ENCODE data around the gene KRTAP10-11.
"Not testable (repeated sequence)": the region's sequence is repeated elsewhere in the genome, so short reads cannot be mapped to it uniquely, and the experiment has no call there.

The KRTAP10-11 gene

DNA sequence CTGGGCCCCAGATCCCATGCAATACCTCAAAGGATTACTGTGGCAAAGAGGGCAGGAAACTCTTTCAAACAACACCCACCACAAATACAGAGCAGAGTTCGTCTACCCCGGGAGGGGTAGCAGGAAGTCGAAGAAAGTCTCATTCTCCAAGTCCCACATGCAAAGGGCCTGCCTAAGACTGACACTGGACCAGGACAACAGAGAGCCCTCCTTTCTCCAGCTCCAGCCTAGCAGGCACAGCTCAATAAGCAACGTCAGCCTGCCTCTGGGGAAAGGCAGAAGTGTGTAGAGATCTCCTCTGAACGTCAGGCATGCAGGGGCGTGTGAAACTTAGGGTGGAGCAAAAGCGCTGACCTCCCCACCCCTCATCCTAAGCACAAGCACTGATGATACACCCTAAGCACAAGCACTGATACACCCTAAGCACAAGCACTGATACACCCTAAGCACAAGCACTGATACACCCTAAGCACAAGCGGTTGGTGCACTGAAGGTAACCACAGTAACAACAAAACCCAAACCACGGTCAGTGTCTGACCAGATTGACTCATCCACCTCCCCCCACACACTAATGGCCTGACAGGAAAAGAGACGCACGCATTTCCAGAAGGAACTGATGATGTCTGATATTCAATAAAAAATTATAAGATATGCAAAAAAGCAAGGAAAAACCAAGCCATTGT lies 12.8 kb downstream of the KRTAP10-11 start:
- FAIRE-seq (no peak), DNase-seq (ENCODE audit: insufficient read length) (no peak)
- no peak for TF ChIP-seq POLR2A (IDR thresholded peaks at IDR 0.05; ENCODE audit: low read depth, low read length)
- TF ChIP-seq TAF1 (IDR thresholded peaks at IDR 0.05; ENCODE audit: borderline replicate concordance, low read depth, low read length) = no peak
- no peak for TF ChIP-seq POLR2AphosphoS5 (IDR thresholded peaks at IDR 0.05; ENCODE audit: low read depth, low read length)

- not testable (repeated sequence) for FAIRE-seq; DNase-seq (ENCODE audit: insufficient read length)
Measured at GRCh38 chr21:44661567-44661966, 15.4 kb downstream of the KRTAP10-11 start.

- TF ChIP-seq TAF1 (IDR thresholded peaks at IDR 0.05; ENCODE audit: borderline replicate concordance, low read depth, low read length) = no peak
- TF ChIP-seq POLR2A (IDR thresholded peaks at IDR 0.05; ENCODE audit: low read depth, low read length) = no peak
- TF ChIP-seq POLR2AphosphoS5 (IDR thresholded peaks at IDR 0.05; ENCODE audit: low read depth, low read length) = no peak
- DNase-seq (ENCODE audit: insufficient read length) = no peak
- no peak for FAIRE-seq
Measured at GRCh38 chr21:44664691-44665090, 18.5 kb downstream of the KRTAP10-11 start.

GRCh38 chr21:44666401-44667320 lies 20.4 kb downstream of the KRTAP10-11 start, which contains the start of gene KRTAP12-2:
TSS of gene KRTAP12-2 (minus strand) at chr21:44666927. CDS start at chr21:44666886, 41 bp downstream.
- no peak for FAIRE-seq
- TF ChIP-seq POLR2AphosphoS5 (IDR thresholded peaks at IDR 0.05; ENCODE audit: low read depth, low read length) (no peak), POLR2A (IDR thresholded peaks at IDR 0.05; ENCODE audit: low read depth, low read length) (no peak), TAF1 (IDR thresholded peaks at IDR 0.05; ENCODE audit: borderline replicate concordance, low read depth, low read length) (no peak)
- DNase-seq (ENCODE audit: insufficient read length) = no peak

DNA sequence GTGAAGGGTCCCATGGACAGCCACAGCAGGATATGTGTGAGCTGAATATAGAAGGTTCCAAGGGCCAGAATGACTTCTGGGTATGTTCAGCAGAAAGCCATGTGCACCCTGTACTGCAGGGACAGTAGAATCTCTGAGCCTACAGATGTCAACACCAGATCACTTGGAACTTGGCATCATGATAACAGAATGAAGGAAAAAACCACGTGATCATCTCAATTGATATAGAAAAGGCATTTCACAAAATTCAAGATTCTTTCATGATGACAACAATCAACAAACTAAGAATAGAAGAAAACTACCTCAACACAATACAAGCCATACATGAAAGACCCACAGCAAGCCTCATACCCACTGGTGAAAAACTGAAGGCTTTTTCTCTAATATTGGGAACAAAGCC lies 21.4 kb downstream of the KRTAP10-11 start:
- TF ChIP-seq POLR2A (IDR thresholded peaks at IDR 0.05; ENCODE audit: low read depth, low read length) = no peak
- no peak for TF ChIP-seq POLR2AphosphoS5 (IDR thresholded peaks at IDR 0.05; ENCODE audit: low read depth, low read length)
- TF ChIP-seq TAF1 (IDR thresholded peaks at IDR 0.05; ENCODE audit: borderline replicate concordance, low read depth, low read length) = no peak
- DNase-seq (ENCODE audit: insufficient read length) (no peak), FAIRE-seq (no peak)

GRCh38 chr21:44670642-44671432 lies 24.6 kb downstream of the KRTAP10-11 start:
- FAIRE-seq = no peak

GRCh38 chr21:44671911-44672310 lies 25.7 kb downstream of the KRTAP10-11 start:
- no peak for TF ChIP-seq TAF1 (IDR thresholded peaks at IDR 0.05; ENCODE audit: borderline replicate concordance, low read depth, low read length)
- TF ChIP-seq POLR2A (IDR thresholded peaks at IDR 0.05; ENCODE audit: low read depth, low read length) = no peak
- no peak for TF ChIP-seq POLR2AphosphoS5 (IDR thresholded peaks at IDR 0.05; ENCODE audit: low read depth, low read length)
- no peak for DNase-seq (ENCODE audit: insufficient read length)
- FAIRE-seq = no peak

More at GRCh38 chr21:44670642-44671432, 24.6 kb downstream of the KRTAP10-11 start:
- no peak for DNase-seq (ENCODE audit: insufficient read length)
- TF ChIP-seq TAF1 (IDR thresholded peaks at IDR 0.05; ENCODE audit: borderline replicate concordance, low read depth, low read length) = no peak
- TF ChIP-seq POLR2AphosphoS5 (IDR thresholded peaks at IDR 0.05; ENCODE audit: low read depth, low read length) = no peak
- TF ChIP-seq POLR2A (IDR thresholded peaks at IDR 0.05; ENCODE audit: low read depth, low read length) = no peak

DNA sequence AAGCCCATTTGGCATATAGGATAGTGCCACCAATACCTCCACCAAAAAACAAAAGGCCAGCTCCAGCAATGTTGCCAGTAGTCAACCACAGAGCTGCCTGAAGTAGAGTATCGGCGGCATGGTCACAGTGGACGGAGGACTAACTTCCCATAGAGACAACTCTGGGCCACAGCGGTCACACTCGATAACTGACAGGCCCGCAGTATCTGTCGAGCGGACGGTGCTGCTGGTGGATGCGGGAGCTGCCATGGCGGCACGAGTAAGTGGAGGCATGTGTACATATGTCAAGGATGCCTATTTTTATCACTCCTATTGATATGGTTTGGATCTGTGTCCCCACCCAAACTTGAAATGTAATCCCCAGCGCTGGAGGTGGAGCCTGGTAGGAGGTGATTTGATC lies 31.7 kb downstream of the KRTAP10-11 start:
- no peak for TF ChIP-seq TAF1 (IDR thresholded peaks at IDR 0.05; ENCODE audit: borderline replicate concordance, low read depth, low read length)
- no peak for TF ChIP-seq POLR2AphosphoS5 (IDR thresholded peaks at IDR 0.05; ENCODE audit: low read depth, low read length)
- FAIRE-seq = no peak
- DNase-seq (ENCODE audit: insufficient read length) = no peak

- FAIRE-seq (no peak), DNase-seq (ENCODE audit: insufficient read length) (no peak)
- TF ChIP-seq POLR2A (IDR thresholded peaks at IDR 0.05; ENCODE audit: low read depth, low read length) (no peak), POLR2AphosphoS5 (IDR thresholded peaks at IDR 0.05; ENCODE audit: low read depth, low read length) (no peak), TAF1 (IDR thresholded peaks at IDR 0.05; ENCODE audit: borderline replicate concordance, low read depth, low read length) (no peak)
Measured at GRCh38 chr21:44681152-44681551, 34.9 kb downstream of the KRTAP10-11 start.

DNA sequence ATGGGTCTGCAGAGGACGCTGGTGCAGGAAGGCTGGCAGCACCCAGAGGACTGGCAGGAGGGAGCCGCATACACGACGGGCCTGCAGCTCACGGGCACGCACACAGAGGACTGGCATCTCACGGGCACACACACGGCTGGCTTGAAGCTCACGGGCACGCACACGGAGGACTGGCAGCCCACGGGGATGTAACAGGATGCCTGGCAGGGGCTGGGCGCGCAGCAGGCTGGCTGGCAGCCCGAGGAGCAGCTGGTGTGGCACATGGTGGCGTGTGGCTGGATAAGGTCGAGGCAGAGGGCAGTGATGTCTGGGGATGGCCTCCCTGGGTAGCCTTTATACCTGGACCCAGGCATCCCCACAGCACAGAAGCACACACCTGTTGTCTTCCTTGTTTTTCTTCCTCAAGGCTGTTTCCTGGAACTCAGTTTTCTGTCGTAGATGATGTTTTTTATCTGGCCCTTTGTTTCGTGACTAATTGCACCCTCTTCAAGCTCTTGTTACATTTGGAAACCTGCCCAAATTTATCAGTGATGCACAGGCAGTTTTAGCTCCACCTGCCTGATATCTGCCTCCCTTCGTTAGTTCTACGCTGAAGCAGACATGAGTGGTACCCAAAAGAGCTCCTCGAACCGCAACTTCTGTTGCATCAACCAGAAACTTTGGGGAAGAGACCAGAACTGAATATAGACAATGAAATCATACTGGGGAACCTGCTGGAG lies 35.8 kb downstream of the KRTAP10-11 start, which contains the start of gene KRTAP12-1:
Gene KRTAP12-1, minus strand, starts transcription at position 303 of the 719 bp plus-strand sequence. Its CDS starts 40 bp downstream, at position 263.
- TF ChIP-seq TAF1 (IDR thresholded peaks at IDR 0.05; ENCODE audit: borderline replicate concordance, low read depth, low read length) (no peak), POLR2AphosphoS5 (IDR thresholded peaks at IDR 0.05; ENCODE audit: low read depth, low read length) (no peak), POLR2A (IDR thresholded peaks at IDR 0.05; ENCODE audit: low read depth, low read length) (no peak)
- FAIRE-seq (no peak), DNase-seq (ENCODE audit: insufficient read length) (no peak)

Measured in GM12892 (cell line).